ENCODE results near the gene GUCA2B.

DNA sequence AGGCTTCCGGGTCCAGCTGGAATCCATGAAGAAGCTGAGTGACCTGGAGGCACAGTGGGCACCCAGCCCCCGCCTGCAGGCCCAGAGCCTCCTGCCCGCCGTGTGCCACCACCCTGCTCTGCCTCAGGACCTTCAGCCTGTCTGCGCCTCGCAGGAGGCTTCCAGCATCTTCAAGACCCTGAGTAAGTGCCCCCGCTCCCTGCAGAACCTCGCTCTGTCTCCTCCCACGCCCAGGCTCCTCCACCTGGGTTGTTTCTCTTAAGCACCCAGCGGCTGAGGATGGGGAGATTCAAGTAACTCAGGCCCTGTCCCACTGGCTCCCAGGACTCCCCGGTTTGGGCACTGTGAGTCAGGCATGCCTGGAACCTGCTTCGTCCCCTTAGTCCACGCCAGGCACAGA is 1.5 kb downstream of the GUCA2B start:
- TF ChIP-seq, protein P1, sequence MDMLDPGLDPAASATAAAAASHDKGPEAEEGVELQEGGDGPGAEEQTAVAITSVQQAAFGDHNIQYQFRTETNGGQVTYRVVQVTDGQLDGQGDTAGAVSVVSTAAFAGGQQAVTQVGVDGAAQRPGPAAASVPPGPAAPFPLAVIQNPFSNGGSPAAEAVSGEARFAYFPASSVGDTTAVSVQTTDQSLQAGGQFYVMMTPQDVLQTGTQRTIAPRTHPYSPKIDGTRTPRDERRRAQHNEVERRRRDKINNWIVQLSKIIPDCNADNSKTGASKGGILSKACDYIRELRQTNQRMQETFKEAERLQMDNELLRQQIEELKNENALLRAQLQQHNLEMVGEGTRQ (IDR thresholded peaks at IDR 0.05; ENCODE audit: low read depth, low read length) = no peak
- TF ChIP-seq POLR2A (IDR thresholded peaks at IDR 0.05; ENCODE audit: low read depth, low read length) = no peak
- TF ChIP-seq, protein P2, sequence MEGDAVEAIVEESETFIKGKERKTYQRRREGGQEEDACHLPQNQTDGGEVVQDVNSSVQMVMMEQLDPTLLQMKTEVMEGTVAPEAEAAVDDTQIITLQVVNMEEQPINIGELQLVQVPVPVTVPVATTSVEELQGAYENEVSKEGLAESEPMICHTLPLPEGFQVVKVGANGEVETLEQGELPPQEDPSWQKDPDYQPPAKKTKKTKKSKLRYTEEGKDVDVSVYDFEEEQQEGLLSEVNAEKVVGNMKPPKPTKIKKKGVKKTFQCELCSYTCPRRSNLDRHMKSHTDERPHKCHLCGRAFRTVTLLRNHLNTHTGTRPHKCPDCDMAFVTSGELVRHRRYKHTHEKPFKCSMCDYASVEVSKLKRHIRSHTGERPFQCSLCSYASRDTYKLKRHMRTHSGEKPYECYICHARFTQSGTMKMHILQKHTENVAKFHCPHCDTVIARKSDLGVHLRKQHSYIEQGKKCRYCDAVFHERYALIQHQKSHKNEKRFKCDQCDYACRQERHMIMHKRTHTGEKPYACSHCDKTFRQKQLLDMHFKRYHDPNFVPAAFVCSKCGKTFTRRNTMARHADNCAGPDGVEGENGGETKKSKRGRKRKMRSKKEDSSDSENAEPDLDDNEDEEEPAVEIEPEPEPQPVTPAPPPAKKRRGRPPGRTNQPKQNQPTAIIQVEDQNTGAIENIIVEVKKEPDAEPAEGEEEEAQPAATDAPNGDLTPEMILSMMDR (conservative IDR thresholded peaks at IDR 0.05; ENCODE audit: low read depth, low read length) = no peak

Data from IMR-90 (cell line).